Gastroesophageal sphincter (tissue), 4 donors: Measurements from ENCODE around the gene ADAMTS17. TPM values are rescaled to one million over a fixed set of nuclear protein-coding genes. Genes with fewer than 3 reads are reported as not detected.

Experiments
- ATAC-seq: fragments of 150-250 bp; one replicate; pipeline ENCODE4 v1.9.1; 2016; ENCODE audit warnings: mild to moderate bottlenecking, moderate library complexity
- H3K27ac ChIP-seq, 4 donors: fragments of 200-600 bp; sonication (generic) in 3 of 4; 1 replicate in 3 of 4; 2 replicates in 1 of 4; pipeline ENCODE4 v1.5.1; 2016 to 2019
- H3K27me3 ChIP-seq: fragments of 200-600 bp; sonication (generic); one replicate; pipeline ENCODE4 v1.5.1; 2019
- H3K36me3 ChIP-seq, 2 donors: fragments of 200-600 bp; sonication (generic); one replicate each; pipeline ENCODE4 v1.5.1; 2019; ENCODE audit warnings: control low read depth in 1 of 2
- H3K4me1 ChIP-seq, 3 donors: fragments of 200-600 bp; sonication (generic); 1 replicate in 2 of 3; 2 replicates in 1 of 3; pipeline ENCODE4 v1.5.1; 2016 to 2019; ENCODE audit warnings: control low read depth in 2 of 3
- H3K4me3 ChIP-seq, 2 donors: fragments of 200-600 bp; sonication (generic); one replicate each; pipeline ENCODE4 v1.5.1; 2019; ENCODE audit warnings: mild to moderate bottlenecking in 1 of 2, moderate library complexity in 1 of 2
- H3K9me3 ChIP-seq, 3 donors: fragments of 200-600 bp; sonication (generic); one replicate each; pipeline ENCODE4 v1.5.1; 2017 to 2019; ENCODE audit warnings: control low read depth in 2 of 3
- CTCF ChIP-seq, 4 experiments: fragments of 200-600 bp in 2 of 4; fragments of 450-650 bp in 2 of 4; sonication (generic) in 1 of 4; IDR thresholded peaks; one replicate each; pipeline ENCODE4 v1.5.1; 2017 to 2019; ENCODE audit warnings: antibody characterized with exemption in 4 of 4, mild to moderate bottlenecking in 2 of 4, moderate library complexity in 2 of 4
- EP300 ChIP-seq: sonication (generic); formaldehyde crosslinking; IDR thresholded peaks from one replicate; pipeline ENCODE4 v1.6.1; 2017; ENCODE audit warnings: antibody characterized with exemption, mild to moderate bottlenecking
- POLR2A ChIP-seq, 2 donors: fragments of 450-650 bp; IDR thresholded peaks; one replicate each; pipeline ENCODE4 v1.6.1; 2017; ENCODE audit warnings: antibody characterized with exemption in 2 of 2, mild to moderate bottlenecking in 2 of 2, moderate library complexity in 1 of 2
- POLR2AphosphoS5 ChIP-seq: sonication (generic); formaldehyde crosslinking; IDR thresholded peaks from one replicate; pipeline ENCODE4 v1.6.1; 2017; ENCODE audit warnings: antibody characterized with exemption
- WGBS, 2 donors: methylation state at CpG; one replicate each; pipeline ENCODE4 v1.1.5; 2018; ENCODE audit warnings: low coverage in 1 of 2; 5-methylcytosine and 5-hydroxymethylcytosine counted together
- total RNA-seq, 4 donors: library from RNA; depleted of rRNA; stranded (reverse); fragments of >200 nt; gene quantifications; one replicate each; pipeline ENCODE4 v1.1.0, GENCODE V29; 2016

Gene ADAMTS17
- total RNA-seq, 4 donors from 2014 or later: 4.9 to 14.0 (median 11.3) TPM

- TF ChIP-seq EP300: no peak
- no peak for TF ChIP-seq POLR2A (IDR thresholded peaks at IDR 0.05)
- no peak for TF ChIP-seq CTCF (IDR thresholded peaks at IDR 0.05)
- TF ChIP-seq POLR2AphosphoS5: no peak
- H3K27me3 ChIP-seq: no peaks in the 10 kb centered on the region
- 63 to 93% methylated on average over 3 to 5 of the region's 6 CpGs for WGBS, 2 donors
- no peaks in the 10 kb centered on the region for H3K36me3 ChIP-seq
- H3K4me1 ChIP-seq: peaks cover 0 to 28% (median 0%) of the 10 kb centered on the region in 3 donors
- H3K27ac ChIP-seq: no peak overlapping the region
- H3K9me3 ChIP-seq: no peaks in the 10 kb centered on the region
- ATAC-seq: no peak
- H3K4me3 ChIP-seq: no peak overlapping the region
Measured at GRCh38 chr15:100019601-100020000, 322.2 kb downstream of the ADAMTS17 start.

GRCh38 chr15:100018191-100018590 is 323.6 kb downstream of the ADAMTS17 start:
- H3K27me3 ChIP-seq: no peaks in the 10 kb centered on the region
- ATAC-seq: no peak

GRCh38 chr15:100017140-100017539 is 324.6 kb downstream of the ADAMTS17 start:
- Histone ChIP-seq H3K4me3 (no peak overlapping the region), H3K27ac (no peak overlapping the region), H3K9me3 (no peaks in the 10 kb centered on the region), H3K27me3 (no peaks in the 10 kb centered on the region), H3K4me1 (peaks cover 0 to 18% (median 0%) of the 10 kb centered on the region in 3 donors), H3K36me3 (no peaks in the 10 kb centered on the region)
- TF ChIP-seq POLR2AphosphoS5: no peak
- no peak for TF ChIP-seq POLR2A (IDR thresholded peaks at IDR 0.05)
- no peak for TF ChIP-seq CTCF (IDR thresholded peaks at IDR 0.05)
- TF ChIP-seq EP300: no peak
- ATAC-seq: no peak
- WGBS, 2 donors: 71 to 100% methylated on average over 2 to 3 of the region's 7 CpGs

More at GRCh38 chr15:100018191-100018590, 323.6 kb downstream of the ADAMTS17 start:
- TF ChIP-seq CTCF (IDR thresholded peaks at IDR 0.05) (no peak), EP300 (no peak), POLR2A (IDR thresholded peaks at IDR 0.05) (no peak), POLR2AphosphoS5 (no peak)
- Histone ChIP-seq H3K36me3 (no peaks in the 10 kb centered on the region), H3K9me3 (no peaks in the 10 kb centered on the region), H3K4me3 (no peak overlapping the region), H3K4me1 (peaks cover 0 to 26% (median 0%) of the 10 kb centered on the region in 3 donors), H3K27ac (no peak overlapping the region)
- 62 to 72% methylated on average over 4 of the region's 4 CpGs for WGBS, 2 donors

- Histone ChIP-seq H3K27ac (no peak overlapping the region), H3K36me3 (no peaks in the 10 kb centered on the region), H3K4me1 (peaks cover 0 to 13% (median 0%) of the 10 kb centered on the region in 3 donors), H3K4me3 (no peak overlapping the region), H3K27me3 (no peaks in the 10 kb centered on the region), H3K9me3 (no peaks in the 10 kb centered on the region)
- TF ChIP-seq EP300: no peak
- no peak for ATAC-seq
- WGBS, 2 donors: no CpG with 5 or more reads among the region's 3 CpGs
Measured at GRCh38 chr15:100016632-100017031, 325.1 kb downstream of the ADAMTS17 start.

- no peak for ATAC-seq
- no peak overlapping the region for H3K27ac ChIP-seq
- H3K4me1 ChIP-seq: no peaks in the 10 kb centered on the region
- TF ChIP-seq POLR2A (IDR thresholded peaks at IDR 0.05) (no peak), POLR2AphosphoS5 (no peak), CTCF (IDR thresholded peaks at IDR 0.05) (no peak), EP300 (no peak)
- no peak overlapping the region for H3K4me3 ChIP-seq
- H3K36me3 ChIP-seq: no peaks in the 10 kb centered on the region
- WGBS, 2 donors: 88 to 100% methylated on average over 1 of the region's 1 CpG
- H3K27me3 ChIP-seq: no peaks in the 10 kb centered on the region
- no peaks in the 10 kb centered on the region for H3K9me3 ChIP-seq
Measured at GRCh38 chr15:100011235-100011634, 330.5 kb downstream of the ADAMTS17 start.
